Hematopoietic multipotent progenitor cell treated with erythropoietin and hydrocortisone succinate and interleukin-3 and kit ligand, for 17 days (in vitro differentiated cells): ENCODE results near the gene BID.
"Not testable (repeated sequence)": the region's sequence is repeated elsewhere in the genome, so short reads cannot be mapped to it uniquely, and the experiment has no call there.

ENCODE experiments used
- DNase-seq: peaks from one replicate; pipeline ENCODE4 v3.0.0-alpha.2; 2015; ENCODE audit warnings: low spot score

Gene BID

GRCh38 chr22:17769013-17769715 lies 5.1 kb downstream of the BID start:
- DNase-seq = no peak

GRCh38 chr22:17767233-17768065 lies 6.8 kb downstream of the BID start:
- DNase-seq = no peak

GRCh38 chr22:17764852-17765251 lies 9.4 kb downstream of the BID start:
- not testable (repeated sequence) for DNase-seq

- no peak for DNase-seq
Observed at GRCh38 chr22:17764036-17764435, 10.2 kb downstream of the BID start.

- not testable (repeated sequence) for DNase-seq
Observed at GRCh38 chr22:17763442-17763841, 10.8 kb downstream of the BID start.

GRCh38 chr22:17761138-17761488 lies 13.2 kb downstream of the BID start:
- no peak for DNase-seq

DNA sequence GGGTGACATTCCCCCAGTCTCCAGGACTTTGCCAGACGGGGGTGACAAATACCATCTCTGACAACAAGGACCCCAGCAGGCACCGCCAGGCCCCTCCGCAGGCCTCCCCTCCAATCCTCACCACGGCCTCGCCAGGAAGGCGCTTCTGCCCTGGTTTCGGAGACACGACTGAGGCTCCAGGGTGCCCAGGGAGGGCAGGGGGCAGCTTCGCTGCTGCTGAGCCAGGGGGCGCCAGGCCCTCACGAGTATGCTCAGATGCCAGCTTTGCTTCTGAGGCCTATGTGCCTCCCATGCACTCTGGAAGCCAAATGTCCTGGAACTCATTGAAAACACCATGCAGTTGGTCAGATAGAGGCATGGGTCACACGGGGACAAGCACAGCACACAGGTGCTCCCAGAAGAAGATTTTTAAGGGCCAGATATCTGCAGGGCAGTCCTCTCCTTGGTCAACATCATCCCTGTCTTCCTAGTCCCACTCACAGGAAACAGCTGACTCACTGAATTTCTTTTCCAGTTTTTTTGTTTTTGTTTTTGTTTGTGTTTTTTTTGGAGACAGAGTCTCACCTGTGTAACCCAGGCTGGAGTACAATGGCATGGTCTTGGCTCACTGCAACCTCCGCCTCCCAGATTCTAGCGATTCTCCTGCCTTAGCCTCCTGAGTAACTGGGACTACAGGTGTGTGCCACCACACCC lies 19.9 kb downstream of the BID start:
- DNase-seq = peak; percentile 42

GRCh38 chr22:17753401-17753989 lies 20.8 kb downstream of the BID start:
- no peak for DNase-seq

- no peak for DNase-seq
Observed at GRCh38 chr22:17751596-17751995, 22.7 kb downstream of the BID start.

GRCh38 chr22:17749605-17750395 lies 24.5 kb downstream of the BID start:
- DNase-seq = no peak

GRCh38 chr22:17748555-17749353 lies 25.5 kb downstream of the BID start:
- DNase-seq = no peak

DNA sequence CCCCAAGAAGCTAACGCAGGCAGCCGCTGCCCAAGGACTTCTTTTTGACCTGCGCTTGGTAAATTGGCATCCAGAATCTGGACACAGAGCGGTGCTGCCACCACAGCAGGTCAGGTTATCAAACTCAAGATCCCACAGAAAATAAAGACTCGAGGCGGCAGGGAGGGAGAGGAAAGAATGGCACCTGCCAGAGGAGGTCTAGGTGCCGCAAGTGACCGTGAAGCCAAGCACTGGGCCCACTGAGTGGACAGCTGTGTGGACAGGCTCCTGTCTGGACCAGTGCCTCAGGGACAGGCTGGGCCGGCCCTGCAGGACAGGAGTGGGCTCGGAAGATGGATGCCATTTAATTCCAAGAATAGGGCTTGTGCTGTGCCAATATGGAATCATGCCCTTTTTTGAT lies 27.4 kb downstream of the BID start:
- DNase-seq = no peak

- DNase-seq = no peak
Observed at GRCh38 chr22:17744430-17744829, 29.8 kb downstream of the BID start.

- no peak for DNase-seq
Observed at GRCh38 chr22:17743661-17744411, 30.4 kb downstream of the BID start.

GRCh38 chr22:17742527-17742902 lies 31.8 kb downstream of the BID start:
- DNase-seq = peak; percentile 79

DNA sequence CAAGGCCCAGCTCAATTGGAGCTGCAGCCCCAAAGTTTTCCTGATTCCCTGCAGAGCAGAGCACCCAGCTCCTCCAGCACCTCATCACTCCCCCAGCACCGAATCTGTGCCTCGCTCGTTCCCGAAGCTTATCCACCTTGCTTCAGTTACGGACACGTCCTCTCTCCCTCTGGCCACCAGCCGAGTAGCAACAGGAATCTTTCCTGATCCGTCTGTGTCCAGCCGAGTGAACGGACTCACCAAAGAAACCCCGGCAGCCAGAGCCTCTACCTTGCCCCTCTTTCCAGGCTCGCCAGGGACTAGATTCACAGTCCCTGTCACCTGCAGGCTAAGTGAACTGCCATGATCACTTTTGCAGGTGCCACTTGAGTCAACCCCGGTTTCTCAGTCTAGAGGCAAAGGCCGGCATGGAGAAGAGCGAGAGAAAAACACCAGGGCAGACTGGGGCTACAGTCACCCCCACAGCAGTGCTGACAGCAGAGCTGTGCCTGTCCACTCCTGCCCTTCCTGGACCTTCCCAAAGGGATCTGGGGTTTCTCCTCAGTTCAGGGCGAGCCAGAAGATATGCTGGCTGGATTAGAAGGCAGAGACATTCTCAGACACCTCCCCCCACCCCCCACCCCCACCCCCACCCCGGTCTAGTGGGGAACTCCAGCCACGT lies 32.3 kb downstream of the BID start:
- no peak for DNase-seq

GRCh38 chr22:17739196-17739975 lies 34.9 kb downstream of the BID start:
- DNase-seq = no peak

DNA sequence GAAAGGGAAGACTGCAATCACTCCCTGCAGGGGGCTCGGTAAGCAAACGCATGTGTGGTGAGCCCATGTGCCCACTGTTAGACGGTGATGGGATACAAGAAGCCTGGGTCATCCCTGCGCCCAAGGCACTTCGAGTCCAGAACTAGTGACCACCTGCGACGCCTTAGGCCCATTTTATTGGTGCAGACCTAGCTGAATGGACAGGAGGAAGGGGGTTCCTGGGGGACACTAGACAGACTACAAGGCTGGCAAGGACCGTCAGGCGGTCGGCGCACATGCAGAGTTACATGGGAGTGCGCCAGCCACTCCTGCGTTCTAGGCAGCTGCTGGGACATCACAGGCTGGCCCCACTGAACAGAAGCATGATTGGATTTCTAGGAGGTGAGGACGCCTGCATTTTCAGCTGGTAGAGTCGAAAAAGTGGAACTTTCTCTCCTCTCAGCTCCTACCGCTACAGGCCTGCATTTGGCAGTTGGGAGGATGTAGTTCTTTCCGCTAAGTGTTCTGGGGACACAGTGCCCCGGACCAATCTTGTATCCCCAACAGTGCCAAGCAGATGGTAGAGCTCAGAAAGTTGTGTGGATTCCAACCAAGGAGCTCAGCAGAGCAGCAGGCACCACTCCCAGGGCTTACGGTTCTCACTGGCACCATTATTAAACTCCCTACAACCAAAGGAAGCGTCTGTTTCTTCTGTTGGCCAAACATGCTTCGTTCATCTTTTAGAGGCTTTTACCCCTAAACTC lies 35.7 kb downstream of the BID start:
- no peak for DNase-seq
